HG03135 (cell line): Measurements from ENCODE around the gene MORC3.
"Not testable (repeated sequence)": the region's sequence is repeated elsewhere in the genome, so short reads cannot be mapped to it uniquely, and the experiment has no call there.

Experiments
- ATAC-seq: cut with Tn5 transposase; IDR thresholded peaks from one replicate; pipeline ENCODE4 v1.9.1; 2021; ENCODE audit warnings: mild to moderate bottlenecking, moderate library complexity; ENCODE audit not compliant: unreplicated experiment

MORC3 gene

GRCh38 chr21:36321325-36322082 lies 1.5 kb downstream of the MORC3 start:
- no peak for ATAC-seq

GRCh38 chr21:36322083-36322424 lies 2.1 kb downstream of the MORC3 start:
- no peak for ATAC-seq

GRCh38 chr21:36323032-36323431 lies 3.0 kb downstream of the MORC3 start:
- no peak for ATAC-seq

- no peak for ATAC-seq
Observed at GRCh38 chr21:36325373-36326010, 5.5 kb downstream of the MORC3 start.

GRCh38 chr21:36330904-36331303 lies 10.9 kb downstream of the MORC3 start:
- no peak for ATAC-seq

GRCh38 chr21:36337099-36337509 lies 17.1 kb downstream of the MORC3 start:
- no peak for ATAC-seq

GRCh38 chr21:36338975-36339374 lies 19.0 kb downstream of the MORC3 start:
- ATAC-seq, result no peak

GRCh38 chr21:36342581-36342980 lies 22.6 kb downstream of the MORC3 start:
- not testable (repeated sequence) for ATAC-seq

- no peak for ATAC-seq
Observed at GRCh38 chr21:36344931-36345330, 24.9 kb downstream of the MORC3 start.

- ATAC-seq, result no peak
Observed at GRCh38 chr21:36347278-36347961, 27.4 kb downstream of the MORC3 start.

GRCh38 chr21:36347962-36348328 lies 27.9 kb downstream of the MORC3 start:
- ATAC-seq, result no peak

- ATAC-seq, result no peak
Observed at GRCh38 chr21:36349315-36349714, 29.3 kb downstream of the MORC3 start.

- ATAC-seq, result no peak
Observed at GRCh38 chr21:36350282-36350910, 30.4 kb downstream of the MORC3 start.

GRCh38 chr21:36354918-36355680 lies 35.1 kb downstream of the MORC3 start:
- ATAC-seq, result no peak

- ATAC-seq, result no peak
Observed at GRCh38 chr21:36355868-36356267, 35.9 kb downstream of the MORC3 start.

- no peak for ATAC-seq
Observed at GRCh38 chr21:36359185-36359584, 39.2 kb downstream of the MORC3 start.

GRCh38 chr21:36369064-36369685 lies 49.2 kb downstream of the MORC3 start:
- no peak for ATAC-seq

GRCh38 chr21:36375994-36376393 lies 56.0 kb downstream of the MORC3 start:
- no peak for ATAC-seq

GRCh38 chr21:36377391-36377842 lies 57.4 kb downstream of the MORC3 start:
- ATAC-seq, result no peak

GRCh38 chr21:36379251-36379650 lies 59.3 kb downstream of the MORC3 start:
- ATAC-seq, result no peak
